ENCODE measurements around the gene ZFYVE9. TPM values are rescaled to one million over a fixed set of nuclear protein-coding genes. Genes with fewer than 3 reads are reported as not detected.
A peak's percentile ranks its signal among the peaks of the same experiment; 100 is the strongest.

Gene ZFYVE9
- polyA plus RNA-seq, 3 donors, result 0.09 TPM; not detected in 2

DNA sequence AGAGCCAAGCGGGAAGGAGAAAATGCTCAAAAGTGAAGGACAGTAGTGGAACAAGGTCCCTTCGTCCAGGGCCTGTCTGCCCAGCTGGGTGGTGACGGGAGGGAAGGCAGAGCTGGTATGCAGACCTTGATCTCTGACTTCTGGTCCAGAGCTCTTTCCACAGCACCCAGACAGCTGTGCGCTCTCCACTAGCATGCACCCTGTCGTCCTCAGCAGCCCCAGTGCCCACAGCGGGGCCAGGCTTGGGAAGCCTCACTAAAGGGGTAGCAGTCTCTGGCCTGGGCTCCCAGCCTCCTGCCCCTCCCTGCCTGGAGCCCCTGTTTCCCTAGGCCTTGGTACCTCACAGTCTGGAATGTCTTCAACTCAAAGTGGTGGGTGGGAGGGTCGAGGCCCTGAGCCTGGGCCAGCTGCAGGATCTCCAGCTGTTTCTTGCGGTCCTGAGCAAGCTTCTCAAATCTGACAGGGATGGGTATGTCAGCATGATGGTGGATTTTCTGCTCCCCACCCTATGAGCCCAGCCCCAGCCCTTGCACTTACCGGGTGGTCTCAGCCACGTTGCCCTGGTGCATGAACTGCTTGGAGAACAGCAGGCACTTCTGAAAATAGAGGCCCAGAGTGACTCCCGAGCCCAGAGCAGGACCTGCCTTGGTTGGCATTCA, 214.1 kb downstream of the ZFYVE9 start:
- Mint-ChIP-seq H3K4me3 (no peak overlapping the region), H3K4me1 (no peaks in the 10 kb centered on the region), H3K27me3 (ENCODE audit: low read depth in 3 of 3) (peaks cover 0 to under 1% (median 0%) of the 10 kb centered on the region in 3 donors), H3K27ac (peak overlapping the region in 1 of 7 donors; percentile 52), H3K36me3 (peaks cover 87 to 97% of the 10 kb centered on the region in 2 donors), H3K9me3 (peaks cover 0 to 2% (median 0%) of the 10 kb centered on the region in 7 donors)
- Histone ChIP-seq H3K36me3 (replicated peaks in 1 of 2; ENCODE audit: control insufficient read depth in 1 of 2, insufficient read depth in 2 of 2, low read length in 2 of 2) (peaks cover 91 to 99% of the 10 kb centered on the region in 2 donors), H3K4me2 (replicated peaks; ENCODE audit: extremely low read depth, low read length, poor library complexity, severe bottlenecking) (no peak overlapping the region), H3K27me3 (ENCODE audit: control insufficient read depth in 2 of 2, insufficient read depth in 2 of 2, low read length in 2 of 2) (no peaks in the 10 kb centered on the region), H3K27ac (ENCODE audit: low read depth in 1 of 2, low read length in 2 of 2) (no peak overlapping the region), H4K20me1 (ENCODE audit: insufficient read depth, low read length) (no peaks in the 10 kb centered on the region), H3K4me3 (replicated peaks in 1 of 3; ENCODE audit: low read depth in 2 of 3, low read length in 3 of 3) (no peak overlapping the region), H3K9ac (ENCODE audit: insufficient read depth, low read length, poor library complexity, severe bottlenecking) (no peak overlapping the region), H3K79me2 (ENCODE audit: insufficient read depth, low read length) (no peaks in the 10 kb centered on the region), H3K4me1 (ENCODE audit: control insufficient read depth in 1 of 2, insufficient read depth in 2 of 2, low read length in 2 of 2) (no peaks in the 10 kb centered on the region), H2AFZ (ENCODE audit: insufficient read depth, low read depth, low read length, poor library complexity, severe bottlenecking) (no peak overlapping the region), H3K9me3 (replicated peaks in 1 of 2; ENCODE audit: control insufficient read depth in 1 of 2, insufficient read depth in 1 of 2, low read length in 2 of 2) (no peaks in the 10 kb centered on the region)
- TF ChIP-seq CTCF (IDR thresholded peaks at IDR 0.05), result no peak
- no peak for DNase-seq
- WGBS (ENCODE audit: insufficient coverage), result 97% methylated on average over 9 of the region's 11 CpGs
- intact Hi-C loops (cut with micrococcal nuclease), result no loop called here

DNA sequence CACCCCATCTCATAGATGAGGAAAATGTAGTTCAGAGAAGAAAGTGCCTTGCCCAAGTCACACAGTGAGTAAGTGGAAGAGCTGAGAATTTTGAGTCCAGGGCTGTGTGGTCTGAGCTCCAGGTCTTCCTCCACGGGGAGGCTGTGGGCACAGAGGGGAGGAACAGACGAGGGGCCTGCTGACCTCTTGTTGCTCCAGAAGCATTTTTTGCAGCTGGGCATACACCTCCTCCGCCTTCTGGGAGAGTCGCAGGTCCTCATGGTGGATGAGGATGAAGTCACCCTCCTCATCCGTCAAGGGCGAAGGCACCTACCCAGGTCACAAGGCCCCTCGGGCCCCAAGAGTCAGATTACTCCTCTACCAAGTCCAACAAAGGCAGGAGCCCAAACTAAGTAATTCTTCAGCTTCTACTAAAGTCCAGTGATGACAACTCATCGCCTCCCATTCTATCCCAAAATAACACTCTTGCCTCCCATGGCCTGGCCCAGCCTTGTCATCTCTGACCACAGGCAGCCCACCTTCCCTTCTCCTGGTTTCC, 215.0 kb downstream of the ZFYVE9 start:
- Histone ChIP-seq H3K27ac (ENCODE audit: low read depth in 1 of 2, low read length in 2 of 2) (no peak overlapping the region), H3K9ac (ENCODE audit: insufficient read depth, low read length, poor library complexity, severe bottlenecking) (no peak overlapping the region), H2AFZ (ENCODE audit: insufficient read depth, low read depth, low read length, poor library complexity, severe bottlenecking) (no peak overlapping the region), H3K4me2 (replicated peaks; ENCODE audit: extremely low read depth, low read length, poor library complexity, severe bottlenecking) (no peak overlapping the region), H3K27me3 (ENCODE audit: control insufficient read depth in 2 of 2, insufficient read depth in 2 of 2, low read length in 2 of 2) (no peaks in the 10 kb centered on the region), H3K36me3 (replicated peaks in 1 of 2; ENCODE audit: control insufficient read depth in 1 of 2, insufficient read depth in 2 of 2, low read length in 2 of 2) (peaks cover 98 to 99% of the 10 kb centered on the region in 2 donors), H3K4me1 (ENCODE audit: control insufficient read depth in 1 of 2, insufficient read depth in 2 of 2, low read length in 2 of 2) (no peaks in the 10 kb centered on the region), H3K9me3 (replicated peaks in 1 of 2; ENCODE audit: control insufficient read depth in 1 of 2, insufficient read depth in 1 of 2, low read length in 2 of 2) (no peaks in the 10 kb centered on the region), H4K20me1 (ENCODE audit: insufficient read depth, low read length) (no peaks in the 10 kb centered on the region), H3K4me3 (replicated peaks in 1 of 3; ENCODE audit: low read depth in 2 of 3, low read length in 3 of 3) (no peak overlapping the region), H3K79me2 (ENCODE audit: insufficient read depth, low read length) (no peaks in the 10 kb centered on the region)
- Mint-ChIP-seq H3K9me3 (peaks cover 0 to 2% (median 0%) of the 10 kb centered on the region in 7 donors), H3K27ac (no peak overlapping the region), H3K4me3 (no peak overlapping the region), H3K4me1 (no peaks in the 10 kb centered on the region), H3K36me3 (peaks cover 94 to 99% of the 10 kb centered on the region in 2 donors), H3K27me3 (ENCODE audit: low read depth in 3 of 3) (peaks cover 0 to 2% (median 0%) of the 10 kb centered on the region in 3 donors)
- no peak for DNase-seq
- no peak for TF ChIP-seq CTCF (IDR thresholded peaks at IDR 0.05)
- 97% methylated on average over 5 of the region's 8 CpGs for WGBS (ENCODE audit: insufficient coverage)
- intact Hi-C loops (cut with micrococcal nuclease), result no loop called here
